ENCODE measurements around the gene UXS1.

UXS1 gene

GRCh38 chr2:106073678-106074406, 120.3 kb downstream of the UXS1 start:
- no peak for DNase-seq

GRCh38 chr2:106070181-106070580, 123.9 kb downstream of the UXS1 start:
- DNase-seq, result no peak

DNA sequence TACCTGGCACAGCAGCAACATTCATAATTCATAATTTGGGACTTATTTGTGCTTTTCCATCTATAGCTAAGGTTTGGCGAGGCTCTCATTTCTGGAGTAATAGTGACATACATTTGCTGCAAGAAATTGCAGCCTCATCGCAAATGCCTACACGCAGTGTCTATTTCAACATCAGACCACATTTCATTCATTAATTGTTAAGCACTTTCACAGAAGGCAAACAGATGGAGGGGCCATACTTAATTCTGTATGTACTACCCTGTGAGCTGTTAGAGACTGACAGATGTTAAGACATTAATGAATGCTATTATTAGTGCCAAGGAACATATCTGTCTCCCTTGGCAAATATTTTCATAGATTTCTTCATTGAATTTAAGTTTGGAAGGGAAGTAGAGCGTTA, 125.7 kb downstream of the UXS1 start:
- no peak for DNase-seq

- DNase-seq, result no peak
Observed at GRCh38 chr2:106065983-106066820, 127.9 kb downstream of the UXS1 start.

DNA sequence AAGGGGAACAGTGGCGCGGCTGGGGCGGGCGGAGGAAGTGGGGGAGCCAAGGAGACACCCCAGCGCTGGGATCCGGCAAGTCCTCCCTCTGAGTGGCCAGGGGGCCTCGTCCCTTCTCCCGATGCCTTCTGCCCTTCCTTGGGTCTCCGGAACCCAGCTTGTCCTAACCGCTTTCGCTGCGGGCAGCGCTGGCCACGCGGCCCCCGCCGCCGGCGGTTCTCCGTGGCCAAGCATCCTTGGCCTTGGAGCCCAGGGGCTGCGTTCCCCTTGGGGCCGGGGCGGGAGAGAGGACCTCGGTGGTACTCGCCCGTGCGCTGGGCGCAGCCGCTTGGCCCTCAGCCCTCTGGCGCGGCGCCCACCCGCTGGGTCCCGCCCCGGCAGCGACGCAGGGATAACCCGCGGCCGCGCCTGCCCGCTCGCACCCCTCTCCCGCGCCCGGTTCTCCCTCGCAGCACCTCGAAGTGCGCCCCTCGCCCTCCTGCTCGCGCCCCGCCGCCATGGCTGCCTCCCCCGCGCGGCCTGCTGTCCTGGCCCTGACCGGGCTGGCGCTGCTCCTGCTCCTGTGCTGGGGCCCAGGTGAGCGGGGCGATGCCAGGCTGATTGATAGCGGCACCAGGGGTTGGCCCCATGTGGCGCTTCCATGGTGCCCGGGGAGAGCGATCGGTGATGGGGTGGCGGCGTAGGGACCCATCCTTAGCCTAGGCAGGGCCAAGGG, 128.7 kb downstream of the UXS1 start:
- no peak for DNase-seq

DNA sequence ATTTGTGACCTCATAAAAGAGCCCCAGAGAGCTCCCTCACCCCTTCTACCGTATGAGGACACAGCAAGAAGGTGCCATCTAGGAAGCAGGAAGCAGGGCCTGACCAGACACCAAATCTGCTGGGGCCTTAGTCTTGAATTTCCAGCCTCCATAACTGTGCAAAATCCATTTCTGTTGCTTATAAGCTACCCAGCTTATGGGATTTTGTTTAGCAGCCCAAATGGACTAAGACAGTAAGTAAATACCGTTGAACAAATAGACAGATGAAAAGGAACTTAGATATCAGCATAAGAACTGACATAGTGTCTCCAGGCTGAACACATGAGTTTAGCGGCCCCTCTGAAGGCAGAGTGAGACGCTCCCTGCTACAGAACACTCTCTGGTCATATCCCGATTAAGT, 130.9 kb downstream of the UXS1 start:
- DNase-seq, result no peak

DNA sequence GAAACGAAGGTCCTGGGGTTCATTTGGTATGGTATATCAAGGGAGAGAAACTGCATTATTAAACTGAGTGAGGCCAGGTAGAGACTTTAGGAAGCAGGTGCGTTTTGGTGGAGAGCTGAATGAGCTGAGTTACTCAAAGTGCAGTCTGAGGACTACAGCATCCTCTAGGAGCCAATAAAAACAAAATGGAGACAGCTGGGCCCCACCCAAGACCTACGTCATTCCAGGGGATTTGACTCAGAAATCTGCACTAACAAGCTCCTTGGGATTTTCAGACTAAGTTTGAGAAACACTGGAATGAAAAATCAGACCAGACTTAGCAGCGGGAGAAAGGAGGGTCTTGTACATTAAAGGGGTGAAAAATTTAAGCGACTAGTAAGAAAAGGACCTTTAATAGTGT, 131.5 kb downstream of the UXS1 start:
- no peak for DNase-seq

- DNase-seq, result no peak
Observed at GRCh38 chr2:106061611-106062349, 132.3 kb downstream of the UXS1 start.

GRCh38 chr2:106059416-106060065, 134.6 kb downstream of the UXS1 start:
- no peak for DNase-seq

GRCh38 chr2:106058469-106059137, 135.5 kb downstream of the UXS1 start:
- DNase-seq, result no peak

GRCh38 chr2:106057206-106057605, 136.9 kb downstream of the UXS1 start:
- DNase-seq, result no peak

GRCh38 chr2:106054880-106055655, 139.0 kb downstream of the UXS1 start:
- DNase-seq, result no peak

GRCh38 chr2:106054321-106054720, 139.8 kb downstream of the UXS1 start:
- no peak for DNase-seq

DNA sequence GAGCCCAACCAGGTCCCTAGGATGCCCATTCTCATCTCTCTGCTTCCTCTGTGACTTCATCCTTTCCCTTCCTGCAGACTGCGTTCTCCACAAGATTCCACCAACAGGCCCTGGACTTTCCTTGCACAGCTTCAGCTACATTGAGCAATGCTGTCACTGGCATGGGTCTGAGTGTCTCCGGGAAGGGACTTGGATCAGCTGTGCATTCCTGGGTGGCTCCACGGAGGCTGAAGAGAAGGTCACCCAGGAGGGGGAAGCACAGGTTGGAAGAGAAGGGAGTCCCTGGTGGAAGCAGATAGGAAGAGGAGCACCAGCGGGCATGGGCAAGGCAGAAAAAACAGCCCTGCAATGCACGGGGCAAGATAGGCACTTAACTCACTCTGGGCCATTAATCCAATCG, 140.5 kb downstream of the UXS1 start:
- no peak for DNase-seq

GRCh38 chr2:106053116-106053515, 141.0 kb downstream of the UXS1 start:
- DNase-seq, result no peak

GRCh38 chr2:106044859-106045258, 149.2 kb downstream of the UXS1 start:
- DNase-seq, result no peak

- no peak for DNase-seq
Observed at GRCh38 chr2:106044021-106044420, 150.1 kb downstream of the UXS1 start.
